Right lobe of liver (tissue), 6 donors: ENCODE measurements around the gene ARF1. TPM values are rescaled to one million over a fixed set of nuclear protein-coding genes. Genes with fewer than 3 reads are reported as not detected.

ENCODE experiments used
- ATAC-seq, 4 donors: fragments of 200-7000 bp; cut with Tn5 transposase; one replicate each; pipeline ENCODE4 v1.9.1; 2020; ENCODE audit warnings: mild to moderate bottlenecking in 4 of 4, moderate library complexity in 4 of 4
- DNase-seq, 3 donors: peaks; one replicate each; pipeline ENCODE4 v3.0.0-alpha.2; 2020
- H3K27ac ChIP-seq, 3 donors: fragments of 200-600 bp; one replicate each; pipeline ENCODE4 v1.8.0; 2022
- H3K27me3 ChIP-seq, 2 donors: fragments of 200-600 bp; one replicate each; pipeline ENCODE4 v1.8.0; 2022
- H3K36me3 ChIP-seq, 4 donors: fragments of 200-600 bp; sonication (generic) in 1 of 4; one replicate each; pipeline versions ENCODE4 v1.5.1 to v1.8.0; 2017 to 2022; ENCODE audit warnings: control low read depth in 1 of 4
- H3K4me1 ChIP-seq, 4 donors: fragments of 200-600 bp; sonication (generic) in 1 of 4; one replicate each; pipeline versions ENCODE4 v1.5.1 to v1.8.0; 2017 to 2022; ENCODE audit warnings: control low read depth in 1 of 4
- H3K4me3 ChIP-seq, 3 donors: fragments of 200-600 bp; one replicate each; pipeline ENCODE4 v1.8.0; 2022
- H3K9me3 ChIP-seq, 4 donors: fragments of 200-600 bp; sonication (generic) in 1 of 4; one replicate each; pipeline versions ENCODE4 v1.5.1 to v1.8.0; 2017 to 2022; ENCODE audit warnings: control low read depth in 1 of 4
- CTCF ChIP-seq, 4 donors: fragments of 200-600 bp in 3 of 4; fragments of 450-650 bp in 1 of 4; IDR thresholded peaks; one replicate each; pipeline versions ENCODE4 v1.5.1 to v1.8.0; 2016 to 2022; ENCODE audit warnings: antibody characterized with exemption in 4 of 4, mild to moderate bottlenecking in 2 of 4
- POLR2A ChIP-seq: fragments of 450-650 bp; IDR thresholded peaks from one replicate; pipeline ENCODE4 v1.6.1; 2017; ENCODE audit warnings: antibody characterized with exemption, mild to moderate bottlenecking
- WGBS: methylation state at CpG from one replicate; pipeline ENCODE4 v1.1.6; 2018; ENCODE audit warnings: low coverage, low lambda C conversion rate; ENCODE audit not compliant: insufficient coverage; ENCODE audit errors: missing lambda C conversion rate; 5-methylcytosine and 5-hydroxymethylcytosine counted together
- intact Hi-C, 2 donors: fragments of 100-400 bp; cut with DNase I; formaldehyde crosslinking; loops; one replicate each; pipeline versions ENCODE4 v1.11.2 to v1.14.1; 2022
- total RNA-seq, 6 experiments: library from RNA; depleted of rRNA in 2 of 6; stranded (reverse); fragments of >200 nt in 2 of 6; fragmentation: NEBNext Ultra II Directional in 3 of 6; extraction: Animal tissue kit (Norgen Biotek cat#: 25700) in 3 of 6; gene quantifications; one replicate each; pipeline versions ENCODE4 v1.1.0 to v1.2.4, GENCODE V29; 2016 to 2023
- donor health status: DM: no; HTN: yes; CAD: no.
- donor health status: DM: no; HTN: no; CAD: no.
- donor health status: DM: no; HTN: no; CAD: no.
- donor health status: DM: no; HTN: yes; CAD: no.
- donor health status: DM: no; HTN: yes; CAD: no.

Gene ARF1
- total RNA-seq, 6 experiments from 2014 or later = 143 to 261 (median 193) TPM

DNA sequence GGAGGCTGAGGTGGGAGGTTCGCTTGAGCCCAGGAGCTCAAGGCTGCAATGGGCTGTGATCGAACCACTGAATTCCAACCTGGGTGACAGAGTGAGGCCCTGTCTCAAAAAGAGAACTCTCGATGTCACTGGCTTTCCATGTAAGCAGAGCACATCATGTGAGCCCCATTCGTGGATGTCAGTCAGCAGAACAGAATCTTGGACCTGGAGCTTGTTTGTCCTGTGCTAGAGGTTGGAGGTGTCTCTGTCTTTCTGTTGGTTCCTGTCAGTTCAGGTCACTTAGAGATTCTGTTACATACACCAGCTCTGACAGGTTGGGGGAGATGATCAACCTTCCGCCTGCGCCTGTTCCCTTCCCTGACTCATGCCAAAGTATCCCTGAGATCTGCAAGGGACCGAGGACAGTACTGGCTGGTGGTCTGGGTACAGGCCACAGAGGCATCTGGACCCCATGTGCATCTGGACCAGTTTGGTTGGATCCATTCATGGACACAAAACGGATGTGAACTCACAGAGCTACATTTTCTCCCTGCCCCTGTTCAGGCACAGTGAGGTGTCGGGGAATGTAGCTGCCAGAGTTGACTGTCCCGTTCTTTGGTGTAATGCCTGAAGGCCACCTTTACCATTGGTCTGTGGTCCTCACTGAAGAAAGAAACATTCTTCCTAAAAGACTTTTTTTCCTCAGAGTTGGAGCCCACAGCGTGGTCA lies 10.0 kb downstream of the ARF1 start:
- Histone ChIP-seq H3K4me3 (no peak overlapping the region), H3K36me3 (peaks cover 0 to 8% (median 4%) of the 10 kb centered on the region in 4 donors), H3K27me3 (no peaks in the 10 kb centered on the region), H3K4me1 (peaks cover 0 to 41% (median 18%) of the 10 kb centered on the region in 4 donors), H3K27ac (no peak overlapping the region), H3K9me3 (peaks cover 0 to 4% (median 0%) of the 10 kb centered on the region in 4 donors)
- no peak for TF ChIP-seq CTCF (IDR thresholded peaks at IDR 0.05)
- TF ChIP-seq POLR2A = no peak
- 87% methylated on average over 3 of the region's 11 CpGs for WGBS
- ATAC-seq (no peak), DNase-seq (no peak)
- intact Hi-C loops = no loop called here

GRCh38 chr1:228093050-228093906 lies 10.8 kb downstream of the ARF1 start:
- TF ChIP-seq POLR2A (no peak), CTCF (IDR thresholded peaks at IDR 0.05) (no peak)
- Histone ChIP-seq H3K9me3 (peaks cover 0 to 4% (median 0%) of the 10 kb centered on the region in 4 donors), H3K36me3 (peaks cover 0 to 16% (median 9%) of the 10 kb centered on the region in 4 donors), H3K27me3 (no peaks in the 10 kb centered on the region), H3K4me3 (no peak overlapping the region), H3K4me1 (peaks cover 0 to 33% (median 14%) of the 10 kb centered on the region in 4 donors), H3K27ac (no peak overlapping the region)
- 97% methylated on average over 10 of the region's 20 CpGs for WGBS
- DNase-seq (no peak), ATAC-seq (no peak)
- intact Hi-C loops = no loop called here

- no peak for TF ChIP-seq POLR2A
- TF ChIP-seq CTCF (IDR thresholded peaks at IDR 0.05) = no peak
- intact Hi-C loops = no loop called here
- no peak for DNase-seq
- H3K4me3 ChIP-seq = no peak overlapping the region
- H3K4me1 ChIP-seq = peaks cover 0 to 21% (median 7%) of the 10 kb centered on the region in 4 donors
- ATAC-seq = no peak
- WGBS = 90% methylated on average over 11 of the region's 13 CpGs
- H3K27me3 ChIP-seq = no peaks in the 10 kb centered on the region
- no peak overlapping the region for H3K27ac ChIP-seq
- H3K9me3 ChIP-seq = peaks cover 0 to 4% (median 0%) of the 10 kb centered on the region in 4 donors
- H3K36me3 ChIP-seq = peaks cover 0 to 27% (median 16%) of the 10 kb centered on the region in 4 donors
Measured at GRCh38 chr1:228094432-228095016, 12.0 kb downstream of the ARF1 start.

DNA sequence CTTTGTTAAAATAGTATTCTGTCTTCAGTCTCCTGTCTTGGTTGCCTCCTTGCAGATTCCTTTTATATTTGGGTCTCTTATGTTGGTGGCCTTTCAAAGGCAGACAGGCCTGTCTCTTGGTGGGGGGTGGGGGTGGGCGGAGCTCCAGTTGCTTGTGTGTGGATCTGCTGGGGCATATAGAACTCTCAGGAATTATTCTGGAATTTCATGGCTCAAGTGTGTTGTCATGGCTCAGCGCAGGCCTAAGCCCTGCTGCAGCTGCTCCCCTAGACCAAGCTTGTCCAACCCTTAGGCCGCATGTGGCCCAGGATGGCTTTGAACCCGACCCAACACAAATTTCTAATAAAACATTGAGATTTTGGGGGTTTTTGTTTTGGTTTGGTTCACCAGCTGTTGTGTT lies 12.7 kb downstream of the ARF1 start:
- H3K27ac ChIP-seq = no peak overlapping the region
- H3K4me1 ChIP-seq = peaks cover 0 to 15% (median 4%) of the 10 kb centered on the region in 4 donors
- H3K36me3 ChIP-seq = peaks cover 0 to 34% (median 17%) of the 10 kb centered on the region in 4 donors
- intact Hi-C loops = no loop called here
- H3K9me3 ChIP-seq = peaks cover 0 to 4% (median 0%) of the 10 kb centered on the region in 4 donors
- no peak for TF ChIP-seq CTCF (IDR thresholded peaks at IDR 0.05)
- DNase-seq = peak in 1 of 3 donors; percentile 22
- ATAC-seq = no peak
- 100% methylated on average over 3 of the region's 4 CpGs for WGBS
- H3K4me3 ChIP-seq = no peak overlapping the region
- no peaks in the 10 kb centered on the region for H3K27me3 ChIP-seq
